HG03196 (cell line): Measurements from ENCODE around the gene OSBPL2.

Source experiments
- ATAC-seq: cut with Tn5 transposase; IDR thresholded peaks from one replicate; pipeline ENCODE4 v1.9.1; 2021; ENCODE audit not compliant: unreplicated experiment

The OSBPL2 gene

DNA sequence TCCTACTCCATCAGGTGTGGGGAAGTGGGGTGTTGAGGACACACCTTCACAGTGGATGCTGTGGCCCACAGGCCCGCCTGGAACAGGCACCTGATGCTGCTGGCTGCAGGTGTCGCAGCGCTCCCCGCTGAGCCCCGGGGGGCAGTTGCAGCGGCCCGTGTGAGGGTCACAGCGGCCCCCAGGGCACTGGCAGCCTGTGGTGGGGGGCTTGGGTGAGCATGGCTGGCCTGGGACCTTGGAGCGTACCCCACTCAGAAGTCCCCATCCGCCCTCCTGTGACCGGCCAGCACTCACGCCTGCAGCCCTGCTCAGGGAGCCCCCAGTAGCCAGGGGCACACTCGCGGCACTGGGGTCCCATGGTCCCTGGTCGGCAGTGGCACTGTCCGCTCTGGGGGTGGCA, 83.7 kb downstream of the OSBPL2 start:
- no peak for ATAC-seq

DNA sequence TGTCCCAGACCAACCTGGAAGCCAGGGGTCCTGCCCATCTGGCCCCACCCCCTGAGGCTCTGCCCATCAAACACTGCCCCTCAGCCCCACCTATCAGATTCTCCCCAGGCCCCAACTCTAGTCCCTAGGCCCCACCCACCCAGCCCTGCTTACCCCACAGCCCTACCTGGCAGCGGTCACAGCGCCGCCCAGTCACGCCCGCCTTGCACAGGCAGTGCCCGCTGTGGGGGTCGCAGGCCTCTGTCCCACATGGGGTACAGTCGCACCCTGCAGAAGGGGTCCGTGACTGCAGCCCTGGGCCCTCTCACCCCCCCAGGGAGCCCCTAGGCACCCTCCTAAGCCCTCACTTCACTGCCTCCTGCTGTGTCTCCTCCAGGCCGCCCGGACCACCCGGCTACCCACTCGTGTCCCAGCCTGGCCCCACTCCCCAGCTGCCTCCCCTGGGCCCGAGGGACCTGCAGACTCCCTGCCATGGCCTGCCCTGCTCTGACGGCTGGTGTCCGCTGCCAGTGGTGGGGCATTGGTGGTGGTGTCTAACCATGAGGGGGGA, 84.2 kb downstream of the OSBPL2 start:
- no peak for ATAC-seq

GRCh38 chr20:62323146-62323979, 85.0 kb downstream of the OSBPL2 start:
- no peak for ATAC-seq

DNA sequence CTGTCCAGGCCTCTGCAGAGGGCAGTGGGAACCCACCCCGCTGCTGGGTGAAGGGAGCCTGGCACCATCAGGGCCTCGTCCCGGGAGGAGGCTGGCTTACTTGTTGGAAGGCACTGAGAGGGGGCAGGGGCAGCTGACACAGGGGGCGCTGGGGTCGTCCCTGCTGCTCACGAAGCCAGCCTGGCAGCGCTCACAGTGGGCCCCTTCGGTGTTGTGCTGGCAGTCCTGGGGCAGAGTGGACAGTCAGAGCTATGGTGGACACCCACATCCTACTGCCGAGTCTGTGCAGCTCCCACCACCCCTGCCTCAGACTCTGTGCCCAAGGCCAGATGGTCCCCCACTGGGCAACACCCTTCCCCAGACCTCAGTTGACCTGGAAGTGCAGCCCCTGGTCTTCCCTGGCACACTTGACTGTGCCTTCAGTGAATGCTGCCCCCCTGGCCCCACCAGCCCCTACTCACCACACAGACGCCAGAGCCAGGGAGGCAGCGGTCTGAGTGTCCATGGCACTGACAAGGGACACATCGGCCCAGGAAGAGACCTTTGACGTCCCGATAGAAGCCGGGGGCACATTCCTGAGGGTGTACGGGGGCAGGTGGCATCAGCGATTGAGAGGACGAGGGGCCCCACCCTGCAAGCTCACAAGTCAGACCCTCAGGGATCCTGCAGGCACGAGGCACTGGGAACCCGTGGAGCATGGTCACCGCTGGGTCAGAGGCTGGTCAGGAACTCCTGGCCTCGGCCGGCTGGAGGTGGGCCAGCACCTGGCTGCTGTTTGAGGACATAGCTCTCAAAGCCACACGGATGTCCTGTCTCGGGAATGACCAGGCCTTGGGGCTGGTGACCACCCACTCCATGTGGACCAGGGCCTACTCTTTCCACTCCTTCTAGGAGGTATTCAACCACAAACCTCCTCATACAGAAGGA, 85.9 kb downstream of the OSBPL2 start:
- ATAC-seq = no peak

GRCh38 chr20:62325172-62325905, 87.0 kb downstream of the OSBPL2 start:
- no peak for ATAC-seq

DNA sequence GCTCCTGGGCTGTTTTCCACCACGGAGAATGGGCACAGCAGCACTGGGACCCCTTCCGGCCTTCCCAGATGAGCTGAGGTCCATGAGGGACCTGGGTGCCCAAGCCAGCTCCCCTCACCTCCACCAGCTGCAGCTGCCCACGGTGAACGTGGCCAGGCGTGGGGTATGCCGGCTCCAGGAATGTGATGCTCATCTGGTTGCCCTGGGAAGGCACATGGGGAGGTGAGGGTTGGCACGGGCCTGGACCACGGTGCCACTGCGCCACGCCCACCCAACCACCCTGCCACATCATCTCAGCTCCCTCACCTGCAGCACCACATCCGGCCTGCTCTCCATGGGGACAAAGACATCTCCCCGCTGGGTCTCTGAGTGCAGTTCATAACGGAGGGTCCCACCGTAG, 88.2 kb downstream of the OSBPL2 start:
- no peak for ATAC-seq

DNA sequence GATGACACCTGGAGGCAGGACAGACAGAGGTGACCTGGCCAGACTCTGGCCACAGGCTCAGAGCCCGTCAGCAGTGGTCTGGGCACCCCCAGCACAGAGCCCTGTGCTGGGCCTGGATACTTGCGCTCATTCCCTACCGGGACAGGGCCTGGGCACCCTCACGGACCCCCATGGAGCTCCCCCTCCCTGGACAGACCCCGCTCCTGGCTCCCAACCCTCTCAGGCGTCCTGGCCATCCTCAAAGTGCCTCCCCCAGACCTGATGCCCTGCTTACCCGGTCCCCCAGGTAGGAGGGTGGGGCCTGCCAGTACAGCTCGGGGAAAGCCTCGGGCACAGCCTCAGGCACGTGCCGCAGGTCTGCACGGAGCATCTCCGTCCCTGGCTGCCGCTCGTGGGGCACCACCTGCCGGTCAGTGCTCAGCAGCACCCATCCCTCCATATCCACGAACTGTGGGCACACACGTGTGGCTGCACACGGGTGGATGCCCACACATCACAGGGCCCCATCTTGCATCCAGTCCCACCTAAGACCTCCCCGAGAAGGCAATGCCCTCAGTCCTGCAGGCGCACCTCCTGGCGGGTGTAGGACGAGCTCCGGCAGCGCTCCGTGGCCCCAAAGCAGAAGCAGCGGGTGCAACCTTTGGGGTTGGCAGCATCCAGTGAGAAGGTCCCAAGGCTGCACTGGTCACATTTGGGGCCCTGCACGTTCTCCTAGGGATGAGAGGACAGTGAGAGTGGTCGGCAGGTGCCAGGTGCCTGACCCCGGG, 88.8 kb downstream of the OSBPL2 start:
- ATAC-seq = no peak

DNA sequence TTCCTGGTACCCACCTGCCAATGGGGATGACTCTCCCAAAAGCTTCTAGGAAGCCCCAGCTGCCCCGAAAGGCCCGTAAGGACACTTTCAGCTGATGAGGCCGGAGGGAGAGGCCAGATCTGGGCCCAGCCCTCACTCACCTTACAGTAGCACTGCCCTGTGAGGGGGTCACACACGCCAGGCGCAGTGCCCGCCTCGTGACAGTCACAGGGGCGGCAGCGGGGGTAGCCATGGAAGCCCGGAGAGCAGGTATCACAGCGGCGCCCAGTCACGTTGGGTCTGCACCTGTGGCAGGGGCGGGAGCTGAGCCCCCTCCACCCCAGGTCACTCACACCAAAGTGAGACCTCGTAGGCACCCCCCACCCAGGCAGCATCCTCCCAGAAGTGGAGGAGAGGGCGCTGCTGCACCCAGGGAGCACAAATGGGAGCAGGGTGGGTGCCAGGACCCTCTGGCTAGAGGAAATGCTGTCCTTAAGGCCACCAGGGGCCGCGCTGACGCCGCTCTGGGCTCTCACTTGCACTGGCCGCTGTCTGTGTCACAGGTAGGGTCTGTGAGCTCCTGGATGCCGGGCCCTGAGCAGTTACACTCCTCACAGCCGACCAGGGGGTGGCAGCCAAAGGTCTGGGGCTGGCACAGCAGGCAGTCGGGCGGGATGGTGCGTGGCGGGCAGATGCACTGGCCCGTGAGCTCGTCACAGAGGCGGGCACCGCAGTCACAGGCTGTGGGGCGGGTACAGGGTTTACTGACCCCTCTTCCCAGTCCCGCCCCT, 89.6 kb downstream of the OSBPL2 start:
- no peak for ATAC-seq

DNA sequence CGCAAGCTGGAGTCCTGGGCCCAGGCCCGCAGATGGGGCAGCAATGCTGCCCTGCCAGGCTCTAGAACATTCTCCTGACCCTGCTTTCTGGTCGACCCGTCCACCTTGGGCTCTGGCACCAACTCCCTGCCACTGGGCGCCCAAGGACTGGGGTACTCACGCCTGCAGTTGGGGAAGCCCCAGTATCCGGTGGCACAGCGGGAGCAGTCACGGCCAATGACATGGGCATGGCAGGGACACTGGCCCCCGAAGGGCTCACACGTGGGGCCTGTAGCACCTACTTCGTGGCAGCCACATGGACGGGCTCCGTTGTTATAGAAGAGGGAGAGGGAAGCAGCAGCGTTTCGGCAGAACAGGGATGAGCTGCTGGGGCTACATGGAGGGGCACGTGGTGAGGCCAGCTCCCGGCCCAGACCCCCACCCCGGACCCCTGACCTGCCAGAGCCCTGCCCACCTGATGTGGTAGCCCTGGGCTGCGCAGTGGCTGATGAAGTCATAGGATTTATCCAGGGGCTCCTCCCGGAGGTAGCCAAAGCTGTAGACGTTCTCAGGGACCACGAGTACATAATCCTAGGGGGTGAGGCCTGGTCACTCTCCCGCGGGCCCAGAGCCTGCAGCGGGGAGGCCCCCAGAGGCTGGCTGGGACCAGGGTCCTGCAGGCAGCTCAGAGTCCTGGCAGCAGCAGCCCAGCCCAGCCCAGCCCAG, 90.5 kb downstream of the OSBPL2 start:
- ATAC-seq = no peak

- no peak for ATAC-seq
These were observed 91.4 kb downstream of the OSBPL2 start for GRCh38 chr20:62329389-62330377.

GRCh38 chr20:62330576-62331317, 92.4 kb downstream of the OSBPL2 start:
- ATAC-seq = no peak

DNA sequence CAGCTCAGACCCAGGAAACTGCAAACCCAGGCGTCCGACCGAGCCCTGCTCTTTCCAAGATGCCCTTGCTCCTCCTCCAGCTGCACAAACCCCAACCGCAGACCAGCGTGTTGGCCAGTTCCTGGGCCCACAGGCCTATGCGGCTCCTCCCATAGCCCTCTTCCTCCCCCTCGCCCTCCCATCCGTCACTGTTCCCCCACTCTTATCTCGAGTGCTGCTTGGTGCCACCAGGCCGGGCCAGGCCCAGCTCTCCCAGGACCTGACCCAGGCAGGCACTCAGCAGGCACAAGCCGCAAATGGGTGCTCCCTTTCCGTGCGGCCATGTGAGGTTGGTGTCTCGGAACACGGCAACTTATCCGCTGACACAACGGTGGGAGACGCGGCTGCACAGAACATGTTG, 93.0 kb downstream of the OSBPL2 start:
- ATAC-seq = no peak

- ATAC-seq = no peak
These were observed 94.1 kb downstream of the OSBPL2 start for GRCh38 chr20:62332421-62332820.

DNA sequence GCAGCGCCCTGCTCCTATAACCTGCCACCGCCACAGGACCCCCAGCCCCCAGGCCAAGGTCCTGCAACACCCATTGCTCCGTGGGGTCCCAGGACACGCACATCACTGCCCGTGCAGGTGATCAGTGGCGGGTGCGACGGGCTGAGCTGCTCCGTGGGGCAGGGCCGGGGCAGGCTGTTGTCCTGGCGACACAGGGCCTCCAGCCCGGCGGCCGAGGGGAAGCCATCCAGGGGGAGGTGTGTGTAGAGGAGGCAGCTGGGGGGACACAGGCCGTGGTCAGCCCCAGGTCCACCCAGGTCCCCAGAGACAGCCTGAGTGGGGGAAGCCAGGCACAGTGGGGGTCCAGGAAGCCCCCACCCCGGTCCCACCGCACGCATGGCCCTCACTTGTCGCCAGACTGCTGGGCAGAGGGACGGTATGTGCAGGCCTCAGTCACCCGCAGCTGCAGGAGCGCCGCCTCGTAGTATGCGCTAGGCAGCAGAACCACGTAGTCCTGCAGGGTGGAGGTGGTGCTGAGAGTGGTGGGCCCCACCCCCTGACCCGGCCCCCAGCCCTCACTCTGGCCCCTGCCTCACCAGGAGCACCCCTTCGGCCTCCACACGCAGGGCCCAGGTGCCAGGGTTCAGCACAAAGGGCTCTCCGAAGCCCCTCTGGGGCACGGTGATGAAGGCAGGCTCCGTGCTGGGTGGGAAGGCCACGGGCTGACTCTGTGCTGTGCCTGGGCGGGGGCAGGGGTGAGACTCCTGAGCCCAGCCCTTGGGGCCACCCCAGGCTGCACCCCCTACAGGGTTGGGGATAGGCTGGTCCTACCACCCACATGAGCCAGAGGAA, 94.9 kb downstream of the OSBPL2 start:
- ATAC-seq = no peak

DNA sequence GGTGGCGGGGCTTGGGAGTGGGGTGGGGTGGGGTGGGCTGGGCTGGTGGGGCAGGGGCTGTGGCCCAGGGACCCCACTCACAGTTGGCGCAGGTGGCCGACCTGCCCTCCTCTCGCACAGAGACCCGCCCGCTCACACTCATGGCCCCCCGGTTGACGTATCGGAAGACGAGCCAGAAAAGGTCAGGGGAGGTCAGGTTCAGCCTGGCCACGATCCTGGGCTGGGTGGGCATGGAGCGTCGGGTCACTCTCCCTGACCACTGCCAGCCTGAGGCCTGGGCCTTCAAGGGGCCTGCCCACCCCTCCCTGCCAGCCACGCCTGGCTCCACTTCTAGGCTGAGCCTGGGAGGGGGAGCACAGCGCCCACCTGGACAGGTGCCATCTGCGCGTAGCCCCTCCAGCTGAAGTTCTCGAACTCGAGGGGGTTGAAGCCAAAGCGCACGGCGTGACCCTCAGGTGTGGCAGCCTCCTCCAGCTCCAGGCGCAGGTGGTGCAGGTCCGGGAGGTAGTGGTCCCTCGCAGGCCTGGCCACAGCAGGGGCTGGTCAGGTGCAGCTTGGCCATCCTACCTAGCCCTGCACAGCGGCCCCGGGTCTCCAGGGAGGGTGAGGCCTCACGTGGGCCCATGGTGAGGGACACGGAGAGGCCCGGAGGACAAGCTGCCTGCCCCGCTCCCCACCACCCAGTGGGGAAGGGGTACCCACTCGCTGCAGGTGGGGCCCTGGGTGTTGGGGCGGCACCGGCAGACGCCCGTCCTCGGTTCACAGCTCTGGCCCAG, 95.7 kb downstream of the OSBPL2 start:
- no peak for ATAC-seq
